Activated gamma-delta T cell (primary cell): Measurements from ENCODE around the gene AKAP8L.
"Not testable (repeated sequence)": the region's sequence is repeated elsewhere in the genome, so short reads cannot be mapped to it uniquely, and the experiment has no call there.

Source experiments
- DNase-seq: peaks from one replicate; lab custom pipeline; 2025; lab: John Stamatoyannopoulos, UW

The AKAP8L gene

DNA sequence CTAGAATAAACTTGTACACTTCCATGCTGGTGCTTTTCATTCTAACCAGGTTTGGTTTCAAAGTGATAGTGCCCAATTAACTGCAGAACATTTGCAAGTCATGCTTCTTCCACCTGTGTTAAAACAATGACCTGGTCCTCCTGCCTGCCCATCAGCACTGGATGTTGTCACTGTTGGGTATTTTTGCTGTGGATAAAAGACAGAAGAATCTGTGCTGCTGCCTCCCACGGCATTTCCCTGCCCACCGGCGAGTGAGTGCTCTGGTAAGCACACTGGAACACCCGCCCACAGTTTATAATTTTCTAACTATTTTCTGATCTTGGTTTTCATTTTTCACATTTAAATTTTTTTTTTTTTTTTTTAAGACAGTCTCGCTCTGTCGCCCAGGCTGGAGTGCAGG, 36.9 kb downstream of the AKAP8L start:
- no peak for DNase-seq

DNA sequence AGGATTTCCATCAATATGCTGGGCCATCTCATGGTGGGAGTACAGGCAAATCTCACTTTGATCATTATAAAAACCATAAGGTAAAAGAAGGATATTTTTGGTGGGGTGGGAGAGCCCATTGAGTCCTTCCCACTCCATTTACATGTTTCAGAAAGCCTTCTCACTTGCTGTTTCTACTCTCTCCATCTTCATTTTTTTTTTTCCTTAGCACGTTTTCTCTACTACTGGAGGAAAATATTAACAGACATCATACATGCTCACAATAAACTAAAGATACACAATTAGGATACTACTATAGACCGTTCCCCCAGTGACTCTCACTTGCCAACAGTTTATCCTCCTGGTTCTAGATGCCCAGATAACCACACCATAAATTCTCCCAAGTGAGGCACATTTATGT, 37.4 kb downstream of the AKAP8L start:
- no peak for DNase-seq

DNA sequence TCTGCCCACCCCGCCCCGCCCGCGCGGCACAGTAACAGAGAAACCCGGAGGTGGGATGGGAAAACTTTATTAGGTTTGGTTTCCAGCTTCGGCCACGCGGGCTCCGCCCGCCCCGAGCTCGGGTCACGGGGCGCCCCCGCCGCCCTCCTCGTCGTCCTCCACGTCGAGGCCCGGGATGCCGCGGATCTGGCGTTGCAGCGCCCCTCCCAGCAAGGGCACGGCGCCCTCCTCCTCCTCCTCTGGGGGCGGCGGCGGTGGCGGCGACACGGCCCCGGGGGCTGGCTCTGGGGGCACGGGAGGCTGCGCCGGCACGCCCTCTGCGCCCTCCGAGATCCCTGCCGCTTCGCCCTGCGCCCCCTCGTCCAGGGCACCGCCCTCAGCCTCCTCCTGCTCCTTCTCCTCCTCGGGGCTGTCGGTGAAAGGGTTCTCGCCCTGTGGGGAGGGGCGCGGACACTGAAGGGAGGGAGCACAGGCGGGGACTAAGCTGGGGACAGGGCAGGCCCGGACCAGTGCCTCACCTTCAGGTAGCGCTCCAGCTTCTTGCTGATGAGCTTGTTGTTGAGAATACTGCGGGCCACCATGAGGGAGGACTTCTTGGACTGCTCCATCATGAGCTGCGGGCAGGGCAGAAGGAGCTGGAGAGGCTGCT, 38.7 kb downstream of the AKAP8L start:
- DNase-seq = no peak

DNA sequence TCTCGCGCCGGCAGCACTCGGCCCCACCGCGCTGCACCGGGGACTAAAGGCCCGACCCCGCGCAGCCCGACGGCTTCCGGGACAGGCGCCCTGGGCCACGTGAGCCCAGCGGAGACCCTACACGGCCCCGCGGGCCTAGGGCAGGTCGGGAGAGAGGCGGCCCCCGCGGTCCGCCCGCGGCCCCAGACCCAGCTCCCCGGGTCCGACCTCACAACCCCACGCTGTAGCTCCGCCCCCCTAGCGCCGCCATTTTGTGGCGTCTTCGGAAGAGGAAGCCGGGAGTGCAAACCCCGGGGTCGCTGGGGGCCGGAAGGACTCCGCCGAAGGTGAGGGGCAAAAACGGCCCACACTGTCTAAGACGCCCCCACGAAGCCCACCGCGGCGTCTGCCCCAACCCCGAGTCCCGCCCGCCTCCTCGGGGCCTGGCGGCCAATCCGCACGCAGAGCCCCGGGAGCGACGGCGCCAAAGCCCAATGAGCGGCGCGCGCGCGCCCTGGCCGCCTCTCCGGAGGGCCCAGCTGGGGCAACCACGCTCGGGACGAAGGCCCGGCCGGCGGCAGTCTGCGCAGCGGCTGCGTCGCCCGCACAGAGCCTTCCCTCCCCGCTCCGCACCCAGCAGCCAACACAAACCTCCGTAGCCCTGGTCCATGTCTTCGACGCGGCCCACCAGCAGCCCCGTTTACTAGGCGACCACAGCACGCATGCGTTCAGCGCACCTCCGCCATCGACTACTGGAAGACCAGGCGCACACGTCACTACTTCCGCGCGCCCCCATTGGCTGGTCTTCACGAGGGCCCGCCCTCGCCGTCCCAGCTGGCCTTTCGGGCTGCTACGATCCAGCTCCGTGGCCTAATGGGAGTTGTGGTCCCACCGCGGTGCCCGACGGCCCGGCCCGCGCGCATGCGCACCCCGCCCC, 39.4 kb downstream of the AKAP8L start, which contains the start of gene AKAP8:
TSS of gene AKAP8 (minus strand) at position 705 of the 916 bp plus-strand sequence. CDS start at position 649, 56 bp downstream.
- DNase-seq = peak; percentile 96

DNA sequence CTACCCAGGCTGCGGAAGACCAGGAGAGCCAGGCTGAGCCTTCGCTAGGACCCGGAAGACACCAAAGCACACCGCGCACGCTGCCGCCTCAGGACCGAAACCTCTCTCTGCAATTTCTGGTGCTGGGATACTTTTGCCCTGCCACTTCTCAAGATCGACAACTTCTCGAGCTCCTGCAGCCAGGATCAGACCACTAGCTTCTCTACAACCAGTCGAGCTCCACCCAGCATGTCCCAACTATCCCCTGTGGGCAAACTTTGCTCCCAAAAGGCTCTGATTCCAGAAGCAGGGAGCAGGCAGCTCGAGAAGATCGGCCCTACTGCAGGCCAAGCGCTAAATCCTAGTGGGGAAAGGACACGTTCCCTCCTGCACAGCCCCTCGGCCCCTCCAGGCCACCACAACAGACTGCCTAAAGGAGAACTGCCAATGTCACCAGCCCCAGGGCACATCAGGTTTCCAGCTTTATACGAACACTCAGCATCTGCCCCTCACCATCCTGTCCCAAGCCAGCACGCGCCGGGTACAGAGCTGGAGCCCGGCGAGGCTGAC, 40.2 kb downstream of the AKAP8L start:
- no peak for DNase-seq

DNA sequence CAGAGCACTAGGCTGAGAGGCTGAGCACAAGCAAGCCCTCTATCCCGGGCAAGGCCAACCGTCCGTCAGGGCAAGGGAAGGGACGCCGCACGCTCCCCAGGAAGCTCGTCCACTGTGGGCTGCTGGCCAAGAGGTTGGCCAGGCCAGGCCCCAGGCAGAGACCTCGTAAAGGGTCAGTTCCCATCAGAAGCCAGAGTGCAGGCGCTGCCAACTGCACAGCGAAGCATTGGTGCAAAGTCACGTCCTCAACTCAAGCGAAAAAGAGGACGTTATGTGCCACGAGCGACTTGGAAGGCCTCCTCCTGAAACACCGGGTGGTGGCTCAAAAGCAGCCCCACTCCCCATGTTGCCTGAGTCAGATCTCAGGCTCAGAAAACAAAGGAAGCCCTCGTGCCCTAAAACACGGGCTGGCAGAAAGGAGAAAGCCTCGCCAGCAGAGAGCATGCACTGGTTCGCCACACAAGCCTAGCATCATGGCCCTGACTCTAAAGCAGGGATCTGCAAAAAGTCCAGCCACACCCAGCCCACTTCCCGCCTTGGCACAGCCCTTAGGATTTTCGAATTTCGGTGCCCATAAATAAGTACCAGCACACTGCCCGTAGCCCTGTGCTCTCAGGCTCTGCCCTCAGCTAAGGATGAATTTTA, 43.9 kb downstream of the AKAP8L start:
- DNase-seq = no peak

GRCh38 chr19:15374105-15374651, 44.6 kb downstream of the AKAP8L start:
- no peak for DNase-seq

- DNase-seq = no peak
Observed at GRCh38 chr19:15373644-15374043, 45.1 kb downstream of the AKAP8L start.

GRCh38 chr19:15372891-15373301, 45.9 kb downstream of the AKAP8L start:
- DNase-seq = no peak

DNA sequence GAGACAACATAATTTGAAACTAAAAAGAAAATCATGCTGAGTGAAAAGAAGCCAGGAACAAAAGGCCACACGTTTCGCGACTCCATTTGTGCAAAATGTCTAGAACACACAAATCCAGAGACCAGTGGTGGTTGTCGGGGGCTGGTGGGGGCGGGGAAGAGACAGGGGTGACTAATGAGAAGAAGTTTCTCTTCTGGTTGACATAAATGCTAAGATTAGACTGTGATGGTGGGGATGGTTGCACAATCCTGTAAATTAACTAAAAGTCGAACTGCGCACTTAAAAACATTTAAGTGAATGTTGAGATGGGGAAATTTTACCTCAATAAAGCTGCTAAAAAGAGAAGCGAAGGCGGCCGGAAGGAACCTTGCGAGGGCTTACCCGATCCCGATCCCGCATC, 46.3 kb downstream of the AKAP8L start:
- no peak for DNase-seq

- no peak for DNase-seq
Observed at GRCh38 chr19:15371786-15372380, 46.9 kb downstream of the AKAP8L start.

DNA sequence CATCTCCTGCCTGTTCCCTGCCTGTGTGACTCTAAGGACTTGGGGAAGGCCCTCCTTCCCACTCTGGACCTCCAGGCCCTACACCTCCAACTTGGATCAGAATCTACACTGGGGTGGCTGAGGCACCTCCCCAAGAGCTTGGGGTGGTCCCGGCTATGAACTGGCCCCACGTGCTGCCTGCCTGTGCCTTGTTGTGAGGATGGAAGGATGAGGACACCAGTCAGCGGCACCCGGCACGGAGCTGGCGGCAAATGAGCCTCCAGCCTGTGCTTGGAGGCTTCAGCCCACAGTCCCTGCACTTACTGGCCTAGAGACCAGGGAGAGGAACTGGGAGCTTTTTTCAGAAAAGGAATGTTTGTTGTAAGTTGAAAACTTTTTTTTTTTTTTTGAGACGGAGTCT, 47.7 kb downstream of the AKAP8L start:
- DNase-seq = no peak

GRCh38 chr19:15369594-15369891, 49.2 kb downstream of the AKAP8L start:
- no peak for DNase-seq

- no peak for DNase-seq
Observed at GRCh38 chr19:15368798-15369593, 49.8 kb downstream of the AKAP8L start.

DNA sequence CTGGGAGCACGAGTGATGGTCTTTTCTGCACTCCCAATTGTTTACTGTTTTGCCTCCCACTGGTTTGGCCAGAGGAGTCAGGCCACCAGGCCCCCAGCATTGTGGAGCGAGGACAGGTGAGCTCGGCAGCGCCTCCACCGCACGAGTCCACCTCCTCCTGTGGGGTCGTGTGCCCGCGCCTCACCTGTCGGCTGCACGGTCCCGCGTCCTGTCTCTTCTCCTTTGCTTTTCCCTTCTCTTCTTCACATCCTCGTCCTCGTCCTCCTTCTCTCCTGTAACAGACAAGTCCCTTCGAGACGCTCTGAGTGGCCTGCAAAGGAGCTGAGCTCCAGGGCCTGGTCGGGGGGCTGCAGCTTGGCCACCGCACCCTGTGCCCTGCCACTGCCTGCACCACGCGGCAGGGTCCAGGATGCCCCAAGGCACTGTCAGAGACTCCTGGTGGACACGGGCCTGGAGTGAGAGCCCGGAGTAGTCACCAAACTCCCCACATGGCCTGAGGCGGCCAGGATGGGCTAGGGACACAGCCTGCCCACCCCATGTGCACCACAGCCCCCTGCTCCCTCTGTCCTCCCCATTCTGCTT, 50.6 kb downstream of the AKAP8L start:
- no peak for DNase-seq

DNA sequence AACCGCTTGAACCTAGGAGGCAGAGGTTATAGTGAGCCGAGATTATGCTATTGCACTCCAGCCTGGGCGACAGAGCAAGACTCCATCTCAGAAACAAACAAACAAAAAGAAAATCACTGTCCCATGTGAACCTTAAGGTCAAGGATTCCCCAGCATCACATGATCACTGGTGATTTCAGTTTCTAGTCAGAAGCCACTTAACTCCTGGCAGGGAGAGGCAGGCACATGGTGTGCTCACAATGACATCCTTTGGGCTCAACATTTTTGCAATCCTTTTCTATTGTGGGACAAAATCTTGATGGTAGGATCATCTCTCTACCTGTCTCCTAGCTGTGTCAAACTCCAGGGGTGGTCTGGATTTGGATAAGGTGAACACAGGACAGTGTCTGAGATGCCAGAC, 51.3 kb downstream of the AKAP8L start:
- DNase-seq = no peak

- no peak for DNase-seq
Observed at GRCh38 chr19:15365264-15365663, 53.5 kb downstream of the AKAP8L start.

GRCh38 chr19:15363791-15364190, 55.0 kb downstream of the AKAP8L start:
- DNase-seq = not testable (repeated sequence)

GRCh38 chr19:15363048-15363447, 55.7 kb downstream of the AKAP8L start:
- not testable (repeated sequence) for DNase-seq

GRCh38 chr19:15360015-15360414, 58.8 kb downstream of the AKAP8L start:
- DNase-seq = not testable (repeated sequence)

DNA sequence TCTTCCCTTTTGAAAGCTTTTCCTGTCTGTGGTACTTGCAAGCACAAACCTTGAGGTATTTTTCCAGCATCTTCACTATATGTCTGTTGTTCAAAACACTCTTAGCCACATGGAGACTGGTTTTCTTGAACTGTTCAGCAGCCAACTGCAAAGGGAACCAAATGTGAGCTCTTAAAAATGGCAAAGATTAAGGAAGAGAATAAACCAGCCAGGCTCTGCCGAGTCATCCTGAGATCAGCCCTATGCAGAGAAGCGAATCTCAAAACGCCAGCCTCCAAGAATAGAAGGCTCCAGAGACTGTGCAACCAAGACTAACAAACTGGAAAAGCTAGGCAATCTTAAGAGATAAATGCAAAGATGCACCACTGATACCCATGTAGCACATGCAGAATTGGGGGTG, 59.9 kb downstream of the AKAP8L start:
- no peak for DNase-seq
